NCI-H146 (cell line): ENCODE data around the gene ANKRD40CL.
"Not testable (repeated sequence)": the region's sequence is repeated elsewhere in the genome, so short reads cannot be mapped to it uniquely, and the experiment has no call there.

ENCODE experiments used
- DNase-seq: peaks from one replicate; lab custom pipeline; 2025; lab: John Stamatoyannopoulos, UW

The ANKRD40CL gene, protein sequence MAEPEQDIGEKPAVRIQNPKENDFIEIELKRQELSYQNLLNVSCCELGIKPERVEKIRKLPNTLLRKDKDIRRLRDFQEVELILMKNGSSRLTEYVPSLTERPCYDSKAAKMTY

DNA sequence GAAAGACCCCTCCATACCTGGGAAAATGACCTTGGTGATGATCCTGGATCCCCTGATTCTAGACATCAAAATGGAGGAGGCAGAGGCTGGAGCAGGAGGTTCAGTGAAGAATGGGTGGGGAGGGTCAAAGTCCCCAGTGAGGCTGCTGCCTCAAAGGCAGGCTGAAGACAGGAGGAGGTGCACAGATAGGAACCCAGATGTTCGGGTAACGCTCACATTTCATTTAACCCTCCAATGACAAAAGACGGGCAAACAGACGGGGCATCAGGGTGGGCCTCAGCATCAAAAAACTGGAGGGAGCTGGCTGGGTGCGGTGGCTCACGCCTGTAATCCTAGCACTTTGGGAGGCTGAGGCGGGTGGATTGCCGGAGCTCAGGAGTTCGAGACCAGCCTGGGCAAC, at the start of gene ANKRD40CL:
ANKRD40CL (minus strand) TSS at position 73 of the 400 bp plus-strand sequence. CDS start 605 bp downstream, outside the sequence.
- no peak for DNase-seq

DNA sequence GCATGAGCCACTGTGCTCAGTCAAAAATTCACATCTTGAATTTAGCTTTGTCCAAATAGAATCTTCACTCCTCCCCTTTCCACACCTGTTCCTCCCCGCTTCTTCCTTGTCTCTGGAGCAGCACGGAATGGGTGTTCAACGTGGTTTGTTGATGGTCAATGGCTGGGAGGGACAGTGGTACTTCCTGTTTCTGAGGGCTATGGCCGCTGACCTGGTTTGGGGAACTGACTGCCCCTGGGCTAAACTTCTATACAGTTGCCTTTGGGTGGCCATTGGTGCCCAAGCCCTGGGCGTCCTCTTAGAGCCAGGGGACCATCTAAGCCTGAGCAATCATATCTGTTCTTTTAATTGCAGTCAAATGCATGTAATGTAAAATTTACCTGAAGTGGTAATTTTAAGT, 49.0 kb upstream of the ANKRD40CL start:
- no peak for DNase-seq

DNA sequence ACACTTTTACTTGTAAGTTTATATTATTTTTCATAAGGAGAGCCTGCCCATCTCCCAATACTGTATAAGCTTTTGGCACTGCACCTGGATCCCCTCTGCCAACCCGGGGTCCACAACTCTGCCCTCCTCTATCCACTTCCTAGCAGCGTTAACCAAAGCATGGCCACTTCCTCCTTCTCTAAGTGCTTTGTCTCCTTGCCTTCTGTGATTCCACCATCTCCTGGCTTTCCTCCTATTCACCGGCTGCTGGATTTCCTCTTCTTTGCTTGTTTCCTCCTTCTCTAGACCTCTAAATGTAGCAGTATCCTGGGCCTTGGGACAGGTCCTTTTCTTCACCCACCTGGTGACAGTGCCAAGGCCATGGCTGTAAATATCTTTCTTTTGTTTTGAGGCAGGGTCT, 48.1 kb upstream of the ANKRD40CL start:
- DNase-seq: no peak

DNA sequence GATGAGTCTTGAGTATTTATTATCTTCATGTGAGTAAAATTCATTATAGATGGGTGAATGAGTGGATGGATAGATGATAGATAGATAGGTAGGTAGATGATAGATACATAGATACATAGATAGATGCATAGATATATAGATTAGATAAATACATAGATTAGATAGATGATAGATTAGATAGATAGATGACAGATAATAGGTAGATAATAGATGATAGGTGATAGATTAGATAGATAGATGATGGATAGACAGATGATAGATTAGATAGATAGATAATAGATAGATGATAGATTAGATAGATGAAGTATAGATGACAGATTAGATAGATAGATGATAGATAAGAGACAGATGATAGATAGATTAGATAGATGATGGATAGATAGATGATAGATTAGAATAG, 46.3 kb upstream of the ANKRD40CL start:
- no peak for DNase-seq

DNA sequence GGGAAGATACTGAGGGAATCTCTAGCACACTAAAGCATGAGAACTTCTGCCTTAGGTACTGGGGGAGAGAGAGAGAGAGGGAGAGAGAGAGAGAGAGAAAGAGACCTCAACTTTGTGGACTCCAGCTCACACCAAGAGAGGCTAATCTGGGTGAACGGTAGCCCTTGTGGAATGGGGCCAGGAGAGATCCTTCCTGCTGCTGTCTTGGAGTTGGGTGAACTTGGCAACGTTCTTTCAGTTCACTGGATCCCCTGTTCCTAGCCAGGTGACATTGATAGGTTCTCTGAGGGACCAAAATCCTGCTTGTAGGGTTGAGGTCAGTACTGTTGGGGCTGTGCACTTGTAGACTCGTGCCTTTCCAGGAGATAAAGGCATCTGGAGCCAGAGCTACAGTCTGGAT, 41.6 kb upstream of the ANKRD40CL start:
- no peak for DNase-seq

DNA sequence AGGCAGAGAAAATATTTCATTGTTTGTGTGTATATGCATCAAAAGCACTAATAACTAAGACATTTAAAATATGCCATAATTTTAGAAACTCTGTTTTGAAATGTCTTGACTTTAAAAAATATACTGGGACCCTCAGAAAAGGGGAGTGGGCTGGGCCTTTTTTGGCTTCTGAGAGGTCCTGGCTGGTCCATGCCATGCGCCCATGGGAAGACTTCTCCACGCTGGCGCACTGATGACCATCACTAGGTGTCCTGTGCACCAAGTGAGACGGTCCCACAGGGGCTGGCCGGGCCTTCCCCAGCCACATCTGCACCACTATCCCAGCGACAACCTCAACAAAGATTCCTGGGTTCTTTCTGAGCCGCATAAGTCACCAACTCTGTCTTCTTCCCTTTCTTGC, 41.1 kb upstream of the ANKRD40CL start:
- no peak for DNase-seq

DNA sequence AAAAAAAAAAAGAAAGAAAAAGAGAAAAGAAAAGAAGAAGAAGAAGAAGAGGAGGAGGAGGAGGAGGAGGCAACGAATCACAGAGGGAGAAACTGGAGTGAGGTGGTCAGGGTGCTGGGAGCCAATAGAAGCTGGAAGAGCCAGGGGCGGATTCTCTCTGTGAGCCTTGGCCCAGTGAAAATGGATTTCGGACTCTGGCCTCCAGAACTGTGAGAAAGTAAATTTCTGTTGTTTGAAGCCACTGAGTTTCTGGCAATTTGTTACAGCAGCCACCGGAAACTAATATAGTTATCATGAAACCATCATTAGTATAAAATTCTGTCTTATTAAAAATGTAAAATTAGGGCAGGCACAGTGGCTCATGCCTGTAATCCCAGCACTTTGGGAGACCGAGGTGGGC, 40.4 kb upstream of the ANKRD40CL start:
- DNase-seq: no peak

DNA sequence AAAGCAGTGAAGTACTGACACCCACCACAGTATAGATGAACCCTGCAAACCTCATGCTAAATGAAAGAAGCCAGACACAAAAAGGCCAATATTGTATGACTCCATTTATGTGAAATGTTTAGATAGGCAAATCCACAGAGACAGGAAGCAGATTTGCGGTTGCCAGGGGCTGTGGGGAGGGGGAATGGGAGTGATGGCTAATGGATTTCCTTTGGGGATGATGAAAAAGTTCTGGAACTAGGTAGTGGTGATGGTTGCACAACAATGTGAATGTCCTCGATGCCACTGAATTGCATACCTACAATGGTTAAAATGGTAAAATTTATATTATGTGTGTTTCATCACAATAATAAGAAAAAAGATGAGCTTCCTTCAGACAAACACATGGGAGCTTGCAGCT, 39.7 kb upstream of the ANKRD40CL start:
- DNase-seq: no peak

DNA sequence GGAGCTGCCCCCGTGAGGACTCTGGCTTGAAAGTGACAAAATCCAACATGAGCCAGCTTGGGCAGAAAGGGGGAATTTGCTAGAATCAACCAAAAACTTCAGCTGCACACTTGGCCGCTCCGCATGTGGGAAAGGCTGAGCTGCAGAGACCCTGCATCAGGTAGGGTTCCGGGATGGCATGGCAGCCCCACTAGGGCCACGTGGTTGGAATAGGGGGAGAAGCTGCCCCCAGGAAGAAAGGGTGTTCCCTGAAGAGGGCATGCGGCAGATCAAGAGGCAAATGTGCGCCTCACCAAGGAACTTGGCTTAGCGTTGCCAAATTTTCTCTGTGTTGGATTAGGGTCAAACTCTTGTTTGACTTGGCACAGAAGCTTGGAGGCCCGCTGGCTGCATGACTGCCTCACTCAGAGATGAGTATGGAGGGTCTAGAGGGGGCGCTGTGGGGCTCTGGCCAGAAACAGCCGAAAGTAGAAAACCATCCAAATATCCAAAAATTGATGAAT, 38.9 kb upstream of the ANKRD40CL start:
- no peak for DNase-seq

DNA sequence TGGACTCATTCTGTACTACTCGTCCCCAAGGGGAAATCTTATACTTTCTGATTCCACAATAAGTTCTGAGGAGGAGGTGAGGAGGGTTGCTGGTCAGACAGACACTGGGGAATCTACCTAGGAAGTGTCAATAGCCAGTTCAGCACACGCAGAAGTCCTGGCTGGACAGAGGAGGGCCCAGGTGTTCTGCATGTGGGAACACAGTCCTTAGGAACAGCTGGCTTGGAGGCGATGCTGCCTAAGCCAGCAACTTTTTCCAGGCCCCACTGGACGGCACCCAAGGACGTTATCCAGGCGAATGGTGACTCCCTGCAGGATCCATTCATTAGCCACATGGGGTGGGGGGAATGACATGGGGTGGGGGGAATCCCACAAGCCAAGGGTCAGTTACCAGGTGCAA, 38.2 kb upstream of the ANKRD40CL start:
- DNase-seq: peak; percentile 39

DNA sequence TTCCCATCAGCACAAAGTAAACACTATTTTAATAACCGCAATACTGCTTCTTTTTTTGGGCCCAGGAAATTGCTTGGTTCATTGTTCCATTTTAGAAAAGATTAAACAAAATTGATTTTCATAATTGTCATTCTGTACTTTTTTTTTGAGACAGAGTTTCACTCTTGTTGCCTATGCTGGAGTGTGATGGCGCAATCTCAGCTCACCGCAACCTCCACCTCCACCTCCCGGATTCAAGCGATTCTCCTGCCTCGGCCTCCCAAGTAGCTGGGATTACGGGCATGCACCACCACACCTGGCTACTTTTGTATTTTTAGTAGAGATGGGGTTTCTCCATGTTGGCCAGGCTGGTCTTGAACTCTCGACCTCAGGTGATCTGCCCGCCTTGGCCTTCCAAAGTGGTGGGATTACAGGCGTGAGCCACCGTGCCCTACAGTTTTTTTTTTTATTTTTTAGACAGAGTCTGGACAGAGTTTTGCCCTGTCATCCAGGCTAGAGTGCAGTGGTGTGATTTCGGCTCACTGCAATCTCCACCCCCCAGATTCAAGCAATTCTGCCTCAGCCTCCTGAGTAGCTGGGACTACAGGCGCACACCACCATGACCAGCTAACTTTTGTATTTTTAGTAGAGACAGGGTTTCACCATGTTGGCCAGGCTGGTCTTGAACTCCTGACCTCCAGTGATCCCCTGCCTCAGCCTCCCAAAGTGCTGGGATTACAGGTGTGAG, 37.6 kb upstream of the ANKRD40CL start:
- not testable (repeated sequence) for DNase-seq

DNA sequence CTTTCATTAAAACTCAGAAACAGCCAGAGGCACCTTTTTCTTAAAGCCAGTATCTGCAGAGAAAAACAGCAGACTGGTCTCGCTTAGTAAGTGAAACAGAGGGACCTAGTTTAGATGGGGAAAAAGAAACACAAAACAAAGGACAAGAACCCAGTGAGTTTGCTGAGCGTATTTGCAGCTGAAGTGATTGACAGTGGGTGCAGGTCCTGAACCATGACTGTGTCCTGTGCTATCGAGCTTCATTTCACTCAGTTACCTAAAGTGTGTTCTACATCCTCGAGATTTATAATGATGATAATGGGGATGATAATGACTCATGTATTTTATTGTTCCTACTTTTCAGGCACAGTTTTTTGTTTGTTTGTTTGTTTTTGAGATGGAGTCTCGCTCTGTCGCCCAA, 36.4 kb upstream of the ANKRD40CL start:
- DNase-seq: no peak

DNA sequence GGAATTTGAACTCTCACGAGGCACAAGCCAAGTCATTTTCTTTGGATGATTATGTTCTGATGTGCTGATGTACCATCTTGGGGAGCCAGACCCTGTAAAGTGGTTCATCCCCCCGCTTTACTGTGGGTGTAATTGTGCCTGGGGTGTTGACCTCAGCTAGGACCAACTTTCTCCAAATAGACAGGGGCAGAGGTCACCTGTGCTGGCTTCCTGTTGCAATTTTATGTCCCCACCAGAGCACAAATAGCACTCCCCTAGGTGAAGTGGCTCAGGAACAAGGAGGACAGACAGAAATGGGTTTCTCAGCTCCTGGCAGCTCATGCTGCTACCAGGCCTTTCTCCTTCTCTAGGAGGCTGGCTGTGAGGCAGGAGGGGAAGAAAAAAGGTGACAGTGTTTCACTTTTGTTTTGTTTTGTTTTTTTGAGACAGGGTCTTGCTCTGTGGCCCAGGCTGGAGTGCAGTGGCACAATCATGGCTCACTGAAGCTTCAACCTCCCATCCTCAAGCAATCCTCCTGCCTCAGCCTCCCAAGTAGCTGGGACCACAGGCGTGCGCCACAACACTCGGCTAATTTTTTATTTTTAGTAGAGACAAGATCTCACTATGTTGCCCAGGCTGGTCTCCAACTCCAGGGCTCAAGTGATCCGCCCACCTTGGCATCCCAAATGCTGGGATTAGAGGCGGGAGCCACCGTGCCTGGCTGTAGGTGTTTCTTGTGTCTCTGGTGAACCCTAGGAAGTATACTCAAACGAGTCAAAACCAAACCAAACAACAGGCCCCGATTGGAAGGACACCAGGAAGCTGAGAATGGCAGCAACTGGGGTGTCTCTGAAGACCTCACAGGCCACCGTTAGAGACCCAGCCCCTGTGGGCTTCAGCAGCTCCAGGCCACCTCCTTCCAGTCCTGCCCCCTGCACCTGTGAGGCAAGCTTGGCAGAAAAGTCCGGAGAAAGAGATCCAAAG, 35.6 kb upstream of the ANKRD40CL start:
- no peak for DNase-seq

DNA sequence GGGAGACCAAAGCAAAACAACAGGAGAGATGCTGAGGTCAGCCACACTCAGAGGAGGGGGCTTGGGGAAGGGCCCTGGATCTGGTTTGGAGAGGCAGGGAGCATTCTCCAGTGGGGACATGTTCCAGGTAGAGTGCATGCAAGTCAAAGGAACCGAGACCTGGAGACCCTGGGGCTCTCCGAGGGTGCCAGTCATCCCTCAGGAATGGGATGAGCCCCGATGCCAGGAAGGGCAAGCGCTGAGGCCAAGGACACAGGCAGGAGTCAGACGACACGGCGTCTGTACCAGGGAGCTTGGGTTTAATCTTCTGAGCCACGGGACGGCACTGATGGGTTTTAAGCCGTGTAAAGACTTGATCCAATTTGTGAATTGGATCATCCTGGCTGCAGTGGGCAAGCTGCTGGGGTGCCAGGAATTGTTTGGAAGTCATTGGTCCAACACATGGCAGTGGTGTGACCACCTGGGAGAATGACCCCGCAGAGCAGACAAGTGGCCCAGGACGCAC, 32.9 kb upstream of the ANKRD40CL start:
- DNase-seq: no peak

DNA sequence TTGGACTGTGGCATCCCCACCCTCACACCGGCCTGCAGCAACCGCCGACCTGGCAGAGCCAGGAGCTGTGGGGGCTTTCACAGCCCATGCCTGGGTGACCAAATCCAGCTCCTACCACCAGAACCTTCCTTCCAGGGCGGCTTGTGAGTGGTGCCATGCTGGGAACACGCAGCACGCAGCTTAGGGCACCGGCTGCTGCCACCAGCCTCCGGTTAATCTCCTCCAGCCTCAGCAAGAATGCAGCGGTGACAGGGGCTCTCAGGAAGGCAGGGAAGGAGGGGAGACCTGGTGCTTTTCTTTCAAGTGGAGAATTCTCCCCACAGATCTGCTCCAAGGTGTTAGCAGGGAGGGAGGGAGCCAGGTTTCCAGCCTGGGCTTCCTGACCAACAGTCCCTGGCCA, 32.3 kb upstream of the ANKRD40CL start:
- no peak for DNase-seq

DNA sequence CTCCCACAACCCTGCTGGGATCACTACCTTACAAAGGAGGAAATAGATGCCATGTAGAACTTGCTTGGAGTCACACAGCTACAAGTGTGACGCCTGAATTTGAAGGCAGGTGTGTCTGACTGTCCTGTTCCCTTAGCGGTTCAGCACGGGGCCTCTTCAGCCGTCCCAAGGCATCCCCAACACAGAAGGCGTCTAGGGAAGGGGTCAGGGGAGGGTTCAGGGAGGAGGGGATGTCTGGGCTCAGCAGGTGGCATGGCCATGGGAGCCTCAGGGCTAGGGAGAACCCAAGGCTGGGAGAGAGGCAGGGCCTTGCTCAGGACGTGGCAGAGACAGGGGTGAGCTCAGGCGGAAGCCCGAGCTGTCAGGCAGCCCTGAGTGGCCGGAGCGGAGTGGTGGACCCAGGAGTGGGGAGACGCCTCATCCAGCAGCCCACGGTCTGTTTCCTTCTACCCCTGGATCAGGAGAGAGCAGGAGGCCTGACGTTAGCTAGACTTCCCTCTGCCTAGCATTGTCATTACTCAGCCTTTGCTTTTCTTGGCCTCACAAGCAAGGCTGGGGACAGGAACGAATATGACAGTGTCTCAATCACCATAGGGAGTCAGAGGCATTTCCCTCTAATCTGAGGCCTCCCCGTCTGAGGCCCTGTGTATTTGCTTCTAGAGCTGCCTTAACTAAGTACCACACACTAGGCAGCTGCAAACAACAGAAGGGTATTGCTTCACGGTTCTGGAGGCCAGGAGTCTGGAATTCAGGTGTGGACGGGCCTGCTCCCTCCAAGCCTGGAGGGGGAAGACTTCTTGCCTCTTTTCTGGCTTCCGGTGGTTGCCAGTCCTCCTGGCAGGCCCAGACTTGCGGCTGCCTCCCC, 31.3 kb upstream of the ANKRD40CL start:
- no peak for DNase-seq

DNA sequence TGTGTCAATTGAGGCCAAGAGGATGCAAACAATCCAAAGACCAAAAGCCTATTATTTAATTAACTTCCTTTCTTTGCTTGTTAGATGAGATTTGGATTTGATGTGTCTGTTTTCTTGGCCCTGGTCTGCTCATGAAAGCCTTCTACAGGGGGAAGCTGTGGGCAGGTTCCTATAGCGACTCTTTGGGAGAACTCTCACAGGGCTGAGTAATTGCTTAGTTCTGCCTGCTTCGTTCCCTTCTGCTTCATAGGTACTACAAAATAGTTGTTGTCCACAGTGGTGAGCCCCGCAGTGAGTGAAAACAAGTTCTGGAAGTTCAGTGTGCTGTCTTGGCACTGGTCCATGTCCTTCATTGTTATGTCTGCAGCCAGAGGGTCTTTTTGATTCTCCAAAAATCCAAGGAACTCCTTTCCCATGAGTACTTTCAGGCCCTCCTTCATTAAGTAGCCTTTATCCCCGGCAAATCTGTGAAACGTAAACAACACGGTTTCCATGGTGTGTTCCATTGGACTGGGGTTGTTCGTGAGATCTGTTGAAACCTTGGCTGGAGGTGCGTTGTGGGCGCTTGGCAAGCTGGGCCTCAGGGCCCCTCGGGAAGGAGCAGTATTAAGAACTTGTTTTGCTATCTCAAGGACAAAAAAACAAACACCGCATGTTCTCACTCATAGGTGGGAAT, 30.0 kb upstream of the ANKRD40CL start:
- DNase-seq: no peak

DNA sequence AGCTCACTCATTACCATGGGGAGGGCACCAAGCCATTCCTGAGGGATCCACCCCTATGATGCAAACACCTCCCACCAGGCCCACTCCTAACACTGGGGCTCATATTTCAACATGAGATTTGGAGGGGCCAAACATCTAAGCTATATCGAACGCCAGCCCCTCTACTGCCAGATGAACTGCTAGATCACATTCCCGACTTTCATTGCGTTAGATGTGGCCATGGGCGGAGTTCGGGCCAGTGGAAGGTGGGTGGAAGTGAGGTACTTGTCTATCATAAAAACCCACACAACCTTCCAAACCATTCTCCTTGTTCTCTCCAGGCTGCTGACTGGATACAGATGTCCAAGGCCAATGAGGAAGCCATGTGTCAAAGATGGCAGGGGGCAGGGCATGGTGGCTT, 27.0 kb upstream of the ANKRD40CL start:
- no peak for DNase-seq

DNA sequence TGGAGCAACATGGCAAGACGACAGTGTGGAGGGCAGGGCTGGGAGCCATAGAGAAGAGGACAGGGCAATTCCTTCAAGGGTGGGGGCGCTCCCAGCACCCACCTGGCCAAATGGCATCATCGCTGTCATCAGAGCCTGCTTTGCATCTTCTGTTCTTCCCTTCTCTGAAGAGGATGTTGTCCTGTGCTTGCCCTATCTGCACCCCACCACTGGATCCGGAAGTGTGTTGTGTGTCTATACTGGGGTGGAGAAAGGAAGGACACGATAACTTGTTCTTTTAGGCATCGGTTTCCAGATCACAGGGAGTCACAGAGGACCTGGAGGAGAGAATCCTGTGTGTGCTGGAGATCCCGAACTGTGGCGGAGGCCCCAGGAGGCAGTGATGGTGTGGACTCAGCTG, 25.7 kb upstream of the ANKRD40CL start:
- no peak for DNase-seq

DNA sequence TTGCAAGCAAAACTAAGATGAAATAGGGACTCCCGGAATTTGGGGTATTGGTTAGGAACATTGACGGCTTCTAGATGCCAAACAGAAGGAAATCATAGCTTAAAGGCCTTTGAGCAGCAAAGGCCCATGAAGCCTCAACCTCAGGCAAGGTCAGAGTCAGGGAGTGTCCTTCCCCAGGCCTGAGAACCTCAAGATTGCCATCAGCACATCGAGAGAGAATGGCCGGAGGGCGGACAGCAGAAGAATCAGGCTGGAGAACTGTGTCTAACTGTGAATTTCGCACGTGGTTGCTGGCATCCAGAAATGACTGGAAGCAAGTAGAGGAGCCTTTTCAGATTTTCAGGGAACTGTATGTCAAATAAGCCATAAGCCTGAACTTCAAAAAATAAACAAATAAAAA, 24.8 kb upstream of the ANKRD40CL start:
- no peak for DNase-seq

DNA sequence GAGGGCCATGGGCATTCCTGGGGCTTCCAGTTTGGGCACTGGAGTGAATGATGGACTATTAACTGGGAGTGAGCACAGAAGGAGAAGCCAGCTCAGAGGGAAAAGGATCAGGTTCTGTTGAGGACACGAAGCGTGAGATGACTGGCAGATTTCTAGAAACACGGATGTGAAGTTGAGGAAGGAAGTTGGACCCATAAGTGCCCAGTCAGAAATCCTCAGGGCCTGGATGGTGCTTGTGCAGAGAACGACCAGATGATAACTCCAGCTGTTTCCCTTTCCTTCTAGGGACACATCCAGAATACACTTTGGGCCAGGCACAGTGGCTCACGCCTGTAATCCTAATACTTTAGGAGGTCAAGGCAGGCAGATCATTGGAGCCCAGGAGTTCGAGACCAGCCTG, 23.3 kb upstream of the ANKRD40CL start:
- DNase-seq: no peak
